Stimulated activated CD8-positive, alpha-beta memory T cell treated with anti-CD3 and anti-CD28 coated beads, Interleukin-2, amount 100 ng/mL, for 1 hour (primary cell): Measurements from ENCODE around the gene MFAP2.
A peak's percentile ranks its signal among the peaks of the same experiment; 100 is the strongest.

ENCODE experiments used
- DNase-seq, 2 donors: peaks; one replicate each; pipeline ENCODE4 v3.0.0-alpha.2; 2020; ENCODE audit warnings: low read depth in 2 of 2

Gene MFAP2

GRCh38 chr1:16980473-16981268, at the start of gene MFAP2:
MFAP2 (minus strand) TSS chr1:16980620; CDS start chr1:16978273, 2,347 bp downstream.
- DNase-seq, result no peak

- DNase-seq, result no peak
These were observed 49.8 kb upstream of the MFAP2 start for GRCh38 chr1:17030206-17030605.

- DNase-seq, result no peak
These were observed 48.3 kb upstream of the MFAP2 start for GRCh38 chr1:17028662-17029188.

- no peak for DNase-seq
These were observed 47.5 kb upstream of the MFAP2 start for GRCh38 chr1:17027900-17028299.

GRCh38 chr1:17027403-17027802, 47.0 kb upstream of the MFAP2 start:
- no peak for DNase-seq

- no peak for DNase-seq
These were observed 44.3 kb upstream of the MFAP2 start for GRCh38 chr1:17024721-17025120.

- no peak for DNase-seq
These were observed 43.2 kb upstream of the MFAP2 start for GRCh38 chr1:17023573-17023972.

GRCh38 chr1:17023102-17023501, 42.7 kb upstream of the MFAP2 start:
- DNase-seq, result no peak

- no peak for DNase-seq
These were observed 41.5 kb upstream of the MFAP2 start for GRCh38 chr1:17021896-17022295.

- DNase-seq, result no peak
These were observed 40.1 kb upstream of the MFAP2 start for GRCh38 chr1:17020502-17020901.

GRCh38 chr1:17018849-17019248, 38.4 kb upstream of the MFAP2 start:
- DNase-seq, result no peak

- no peak for DNase-seq
These were observed 37.0 kb upstream of the MFAP2 start for GRCh38 chr1:17017435-17017834.

GRCh38 chr1:17016317-17016661, 35.9 kb upstream of the MFAP2 start:
- DNase-seq, result no peak

GRCh38 chr1:17014671-17015567, 34.5 kb upstream of the MFAP2 start:
- no peak for DNase-seq

- no peak for DNase-seq
These were observed 33.3 kb upstream of the MFAP2 start for GRCh38 chr1:17013491-17014320.

- no peak for DNase-seq
These were observed 32.5 kb upstream of the MFAP2 start for GRCh38 chr1:17012775-17013490.

- DNase-seq, result peak; percentile 59 to 70
These were observed 31.3 kb upstream of the MFAP2 start, which contains the start of gene ATP13A2 for GRCh38 chr1:17011439-17012307. ATP13A2 (minus strand) TSS chr1:17011928; CDS start chr1:17011738, 190 bp downstream.

GRCh38 chr1:17011092-17011438, 30.6 kb upstream of the MFAP2 start:
- no peak for DNase-seq

- DNase-seq, result no peak
These were observed 29.3 kb upstream of the MFAP2 start for GRCh38 chr1:17009706-17010105.

GRCh38 chr1:17008208-17008855, 27.9 kb upstream of the MFAP2 start:
- no peak for DNase-seq
